Thyroid gland (tissue), 4 donors: ENCODE measurements around the gene DLGAP4.

ENCODE experiments used
- CTCF ChIP-seq, 6 experiments: fragments of 200-600 bp in 3 of 6; fragments of 450-650 bp in 3 of 6; sonication (generic) in 3 of 6; IDR thresholded peaks; one replicate each; pipeline ENCODE4 v1.5.1; 2016 to 2019; ENCODE audit warnings: antibody characterized with exemption in 6 of 6, mild to moderate bottlenecking in 2 of 6, inconsistent platforms in 1 of 6, moderate library complexity in 1 of 6
- POLR2A ChIP-seq, 2 donors: fragments of 450-650 bp; IDR thresholded peaks; one replicate each; pipeline ENCODE4 v1.6.1; 2017; ENCODE audit warnings: antibody characterized with exemption in 2 of 2, mild to moderate bottlenecking in 2 of 2, moderate library complexity in 1 of 2

GRCh38 chr20:36483209-36483918, 177.2 kb downstream of the DLGAP4 start:
- TF ChIP-seq CTCF (IDR thresholded peaks at IDR 0.05) (no peak), POLR2A (IDR thresholded peaks at IDR 0.05) (no peak)
